ENCODE measurements around the gene PHLDB3. TPM values are rescaled to one million over a fixed set of nuclear protein-coding genes. Genes with fewer than 3 reads are reported as not detected.

Gene PHLDB3
- total and polyA plus RNA-seq, 2 donors (not counting 3 experiments of a cell fraction or from before 2014, with no cell fraction given), result 5.5 to 12.0 TPM

GRCh38 chr19:43445426-43445825, 59.1 kb downstream of the PHLDB3 start:
- no peak overlapping the region for H3K27ac ChIP-seq (ENCODE audit: insufficient read depth, low read depth, low read length)
- DNase-seq (ENCODE audit: low read depth, low spot score) (no peak), FAIRE-seq (no peak)
- H3K9me1 ChIP-seq (replicated peaks; ENCODE audit: control insufficient read depth, extremely low read depth, insufficient read depth, low read length), result no peaks in the 10 kb centered on the region
- POLR2A ChIA-PET, result no interaction called here
- H3K4me1 ChIP-seq (ENCODE audit: control insufficient read depth, extremely low read depth, insufficient read depth, low read length), result no peaks in the 10 kb centered on the region
- no peak overlapping the region for H3K9ac ChIP-seq (replicated peaks; ENCODE audit: extremely low read depth, insufficient read depth, low read length)
- no peak for TF ChIP-seq FOS (IDR thresholded peaks at IDR 0.05; ENCODE audit: borderline replicate concordance, insufficient read depth, low read length)
- TF ChIP-seq EZH2 (IDR thresholded peaks at IDR 0.05; ENCODE audit: borderline replicate concordance, low read depth, low read length, severe bottlenecking), result no peak
- no peak for TF ChIP-seq GATA2 (IDR thresholded peaks at IDR 0.05; ENCODE audit: insufficient read depth, insufficient read length, low read depth, low read length)
- no peak overlapping the region for H3K4me3 ChIP-seq (replicated peaks in 1 of 3; ENCODE audit: insufficient read depth in 1 of 3, low read depth in 1 of 3, low read length in 3 of 3)
- H4K20me1 ChIP-seq (replicated peaks; ENCODE audit: control insufficient read depth, extremely low read depth, insufficient read depth, low read length), result no peaks in the 10 kb centered on the region
- no peaks in the 10 kb centered on the region for H3K27me3 ChIP-seq (ENCODE audit: control insufficient read depth in 2 of 2, insufficient read depth in 2 of 2, low read length in 2 of 2)
- no peaks in the 10 kb centered on the region for H3K36me3 ChIP-seq (ENCODE audit: control insufficient read depth in 2 of 2, extremely low read depth in 1 of 2, insufficient read depth in 2 of 2, low read length in 2 of 2)
- no peaks in the 10 kb centered on the region for H3K79me2 ChIP-seq (ENCODE audit: control insufficient read depth, insufficient read depth, low read length)
- intact Hi-C loops (cut with micrococcal nuclease), result loop anchor here (5.0 kb wide), 1 partner anchor 362 kb away; no protein-coding TSS in a partner anchor
- BruUV-seq (replicated peaks), result no TSS peak
- CTCF ChIA-PET, result interaction anchor here (1.0 to 6.6 kb wide), 6 partner anchors 12 to 149 kb away, joined by 3 to 833 read pairs (median 7); partner anchors contain the start of gene PHLDB3
- H3K4me2 ChIP-seq (ENCODE audit: insufficient read depth, low read length), result no peak overlapping the region
- no peaks in the 10 kb centered on the region for H3K9me3 ChIP-seq (replicated peaks; ENCODE audit: control insufficient read depth, insufficient read depth, low read length)
- dilution Hi-C loops (cut with MboI; ENCODE audit: extremely low pct_ligation_motif_present, low sequenced_read_pairs), result no loop called here
- no peak overlapping the region for H2AFZ ChIP-seq (ENCODE audit: low read depth, low read length)

DNA sequence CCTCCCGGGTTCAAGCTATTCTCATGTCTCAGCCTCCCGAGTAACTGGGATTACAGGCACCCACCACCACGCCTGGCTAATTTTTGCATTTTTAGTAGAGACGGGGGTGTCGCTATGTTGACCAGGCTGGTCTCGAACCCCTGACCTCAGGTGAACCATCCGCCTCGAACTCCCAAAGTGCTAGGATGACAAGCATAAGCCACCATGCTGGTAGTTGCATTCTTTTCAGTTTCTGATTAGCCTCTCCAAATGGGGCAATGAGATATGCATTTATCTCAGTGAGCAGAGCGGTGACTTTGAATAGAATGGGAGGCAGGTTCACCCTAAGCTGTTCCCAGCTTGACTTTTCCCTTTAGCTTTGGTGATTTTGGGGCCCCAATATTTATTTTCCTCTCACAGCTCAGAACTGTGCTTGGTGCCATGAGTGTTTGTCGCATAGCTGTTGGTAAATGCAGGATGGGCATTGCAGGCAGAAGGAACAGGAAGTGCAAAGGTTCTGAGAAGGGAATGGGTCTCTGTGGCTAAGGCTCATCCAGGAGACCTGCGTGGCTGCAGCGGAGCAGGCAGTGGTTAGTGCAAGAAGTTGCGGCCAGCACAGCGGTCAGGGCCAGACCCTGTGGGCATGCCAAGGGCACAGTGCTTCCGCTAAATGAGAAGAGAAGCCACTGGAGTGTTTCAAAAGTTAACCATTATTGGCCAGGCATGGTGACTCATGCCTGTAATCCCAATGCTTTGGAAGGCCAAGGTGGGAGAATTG, 59.8 kb downstream of the PHLDB3 start:
- Histone ChIP-seq H3K36me3 (ENCODE audit: control insufficient read depth in 2 of 2, extremely low read depth in 1 of 2, insufficient read depth in 2 of 2, low read length in 2 of 2) (no peaks in the 10 kb centered on the region), H2AFZ (ENCODE audit: low read depth, low read length) (no peak overlapping the region), H3K9me1 (replicated peaks; ENCODE audit: control insufficient read depth, extremely low read depth, insufficient read depth, low read length) (no peaks in the 10 kb centered on the region), H3K4me2 (ENCODE audit: insufficient read depth, low read length) (no peak overlapping the region), H3K4me3 (replicated peaks in 1 of 3; ENCODE audit: insufficient read depth in 1 of 3, low read depth in 1 of 3, low read length in 3 of 3) (no peak overlapping the region), H3K27ac (ENCODE audit: insufficient read depth, low read depth, low read length) (no peak overlapping the region), H3K4me1 (ENCODE audit: control insufficient read depth, extremely low read depth, insufficient read depth, low read length) (no peaks in the 10 kb centered on the region), H4K20me1 (replicated peaks; ENCODE audit: control insufficient read depth, extremely low read depth, insufficient read depth, low read length) (no peaks in the 10 kb centered on the region), H3K9ac (replicated peaks; ENCODE audit: extremely low read depth, insufficient read depth, low read length) (no peak overlapping the region), H3K79me2 (ENCODE audit: control insufficient read depth, insufficient read depth, low read length) (no peaks in the 10 kb centered on the region), H3K9me3 (replicated peaks; ENCODE audit: control insufficient read depth, insufficient read depth, low read length) (no peaks in the 10 kb centered on the region), H3K27me3 (ENCODE audit: control insufficient read depth in 2 of 2, insufficient read depth in 2 of 2, low read length in 2 of 2) (no peaks in the 10 kb centered on the region)
- CTCF ChIA-PET, result interaction anchor here (1.1 to 6.6 kb wide), 5 partner anchors 13 to 150 kb away, joined by 3 to 833 read pairs (median 10); partner anchors contain the start of gene PHLDB3
- DNase-seq (ENCODE audit: low read depth, low spot score) (no peak), FAIRE-seq (no peak)
- TF ChIP-seq POLR2A (IDR thresholded peaks at IDR 0.05; ENCODE audit: low read depth, low read length), result no peak
- TF ChIP-seq POLR2AphosphoS5 (IDR thresholded peaks at IDR 0.05; ENCODE audit: insufficient read depth, low read depth, low read length), result no peak
- TF ChIP-seq, protein P1, sequence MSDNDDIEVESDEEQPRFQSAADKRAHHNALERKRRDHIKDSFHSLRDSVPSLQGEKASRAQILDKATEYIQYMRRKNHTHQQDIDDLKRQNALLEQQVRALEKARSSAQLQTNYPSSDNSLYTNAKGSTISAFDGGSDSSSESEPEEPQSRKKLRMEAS (IDR thresholded peaks at IDR 0.05; ENCODE audit: insufficient read depth, insufficient read length), result no peak
- no peak for TF ChIP-seq CTCF (IDR thresholded peaks at IDR 0.05; ENCODE audit: extremely low read depth in 1 of 2, insufficient read depth in 1 of 2, low read depth in 1 of 2, low read length in 2 of 2)
- no peak for TF ChIP-seq JUN (IDR thresholded peaks at IDR 0.05; ENCODE audit: borderline replicate concordance, insufficient read depth, insufficient read length, low read depth)
- no peak for TF ChIP-seq FOS (IDR thresholded peaks at IDR 0.05; ENCODE audit: borderline replicate concordance, insufficient read depth, low read length)
- no peak for TF ChIP-seq MYC (IDR thresholded peaks at IDR 0.05; ENCODE audit: low read depth, low read length)
- no peak for TF ChIP-seq GATA2 (IDR thresholded peaks at IDR 0.05; ENCODE audit: insufficient read depth, insufficient read length, low read depth, low read length)
- TF ChIP-seq EZH2 (IDR thresholded peaks at IDR 0.05; ENCODE audit: borderline replicate concordance, low read depth, low read length, severe bottlenecking), result no peak
- no TSS peak for BruUV-seq (replicated peaks)
- POLR2A ChIA-PET, result no interaction called here
- intact Hi-C loops (cut with micrococcal nuclease), result loop anchor here (5.0 kb wide), 1 partner anchor 363 kb away; no protein-coding TSS in a partner anchor
- dilution Hi-C loops (cut with MboI; ENCODE audit: extremely low pct_ligation_motif_present, low sequenced_read_pairs), result no loop called here
